WERI-Rb-1 (cell line): ENCODE results near the gene IFT27.
"Not testable (repeated sequence)": the region's sequence is repeated elsewhere in the genome, so short reads cannot be mapped to it uniquely, and the experiment has no call there.

Experiments used
- DNase-seq: peaks from one replicate; pipeline ENCODE4 v3.0.0-alpha.2; 2020
- H3K27ac ChIP-seq: fragments of 250-450 bp; sonication (Bioruptor Pico); 2 replicates; pipeline ENCODE4 v1.5.1; 2020; ENCODE audit warnings: mild to moderate bottlenecking, moderate library complexity
- H3K27me3 ChIP-seq: fragments of 250-450 bp; sonication (Bioruptor Pico); 2 replicates; pipeline ENCODE4 v1.5.1; 2021; ENCODE audit warnings: mild to moderate bottlenecking, low read depth, moderate library complexity; ENCODE audit not compliant: insufficient read depth, severe bottlenecking
- H3K36me3 ChIP-seq: fragments of 250-450 bp; sonication (Bioruptor Pico); 2 replicates; pipeline ENCODE4 v1.5.1; 2020; ENCODE audit warnings: mild to moderate bottlenecking, moderate library complexity
- H3K4me3 ChIP-seq: 2 replicates; pipeline ENCODE4 v1.5.1; 2011; ENCODE audit warnings: low read depth, mild to moderate bottlenecking, control low read depth, low read length
- H3K9me3 ChIP-seq: fragments of 250-450 bp; sonication (Bioruptor Pico); 2 replicates; pipeline ENCODE4 v1.5.1; 2021; ENCODE audit warnings: mild to moderate bottlenecking, moderate library complexity; ENCODE audit not compliant: severe bottlenecking
- CTCF ChIP-seq: IDR thresholded peaks from 2 replicates; pipeline ENCODE4 v1.5.1; 2011; ENCODE audit warnings: low read depth, mild to moderate bottlenecking, control low read depth, inconsistent platforms, low read length

IFT27 gene

DNA sequence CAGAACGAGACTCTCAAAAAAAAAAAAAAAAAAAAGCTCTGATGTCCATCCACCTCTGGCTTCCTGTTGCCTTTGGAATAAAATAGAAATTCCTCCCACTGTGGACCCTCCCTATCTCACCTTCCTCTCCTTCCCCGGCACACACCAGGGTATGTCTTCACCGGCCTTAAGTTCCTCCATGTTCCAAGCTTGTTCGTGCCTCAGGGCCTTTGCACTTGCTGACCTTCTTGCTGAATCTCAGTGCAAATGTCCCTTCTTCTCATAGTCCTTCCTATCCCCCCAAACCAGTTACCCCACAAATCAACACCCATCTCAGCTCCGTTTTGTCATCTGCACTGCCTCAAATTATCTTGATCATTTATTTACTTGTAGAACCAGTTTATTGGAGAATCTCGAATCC is 20.6 kb downstream of the IFT27 start:
- peaks cover 56% of the 10 kb centered on the region for H3K27me3 ChIP-seq
- H3K4me3 ChIP-seq: no peak overlapping the region
- no peak for TF ChIP-seq CTCF
- no peak for DNase-seq
- H3K9me3 ChIP-seq: no peaks in the 10 kb centered on the region
- H3K36me3 ChIP-seq: no peaks in the 10 kb centered on the region
- no peak overlapping the region for H3K27ac ChIP-seq

DNA sequence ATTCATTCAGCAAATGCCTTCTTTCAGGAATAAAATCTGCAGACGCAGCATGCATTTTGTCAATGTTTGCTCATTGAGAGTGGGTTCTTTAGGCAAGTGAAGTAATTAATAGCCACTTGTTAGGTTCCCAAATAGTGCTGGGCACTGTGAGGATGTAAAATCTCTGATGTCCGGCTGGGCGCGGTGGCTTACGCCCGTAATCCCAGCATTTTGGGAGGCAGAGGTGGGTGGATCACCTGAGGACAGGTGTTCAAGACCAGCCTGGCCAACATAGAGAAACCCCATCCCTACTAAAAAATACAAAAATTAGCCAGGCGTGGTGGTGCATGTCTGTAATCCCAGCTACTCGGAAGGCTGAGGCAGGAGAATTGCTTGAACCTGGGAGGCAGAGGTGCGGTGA is 21.0 kb downstream of the IFT27 start:
- not testable (repeated sequence) for H3K9me3 ChIP-seq, H3K27ac ChIP-seq, DNase-seq, H3K36me3 ChIP-seq, H3K4me3 ChIP-seq
- H3K27me3 ChIP-seq: peaks cover 56% of the 10 kb centered on the region

DNA sequence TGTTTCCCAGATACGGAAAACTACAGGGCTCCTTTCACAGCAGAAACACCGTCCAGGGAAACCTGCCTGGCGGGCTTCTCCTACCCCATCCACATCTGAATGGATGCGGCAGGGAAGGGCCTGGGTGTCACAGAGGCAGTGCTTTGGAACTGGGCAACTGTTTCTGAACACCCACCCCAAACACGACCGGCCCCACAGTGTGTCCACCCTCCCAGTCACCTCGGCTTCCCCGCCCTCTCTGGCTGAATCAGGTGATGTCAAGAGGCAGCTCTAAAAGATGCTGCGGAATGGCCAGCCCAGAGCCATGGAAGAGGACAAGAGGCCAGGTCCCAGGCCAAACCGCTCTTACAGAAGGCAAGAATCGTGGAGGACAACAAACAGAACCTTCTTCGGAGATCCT is 22.0 kb downstream of the IFT27 start:
- peaks cover 56% of the 10 kb centered on the region for H3K27me3 ChIP-seq
- H3K9me3 ChIP-seq: no peaks in the 10 kb centered on the region
- no peak overlapping the region for H3K27ac ChIP-seq
- no peaks in the 10 kb centered on the region for H3K36me3 ChIP-seq
- no peak for DNase-seq
- TF ChIP-seq CTCF: no peak
- H3K4me3 ChIP-seq: no peak overlapping the region

DNA sequence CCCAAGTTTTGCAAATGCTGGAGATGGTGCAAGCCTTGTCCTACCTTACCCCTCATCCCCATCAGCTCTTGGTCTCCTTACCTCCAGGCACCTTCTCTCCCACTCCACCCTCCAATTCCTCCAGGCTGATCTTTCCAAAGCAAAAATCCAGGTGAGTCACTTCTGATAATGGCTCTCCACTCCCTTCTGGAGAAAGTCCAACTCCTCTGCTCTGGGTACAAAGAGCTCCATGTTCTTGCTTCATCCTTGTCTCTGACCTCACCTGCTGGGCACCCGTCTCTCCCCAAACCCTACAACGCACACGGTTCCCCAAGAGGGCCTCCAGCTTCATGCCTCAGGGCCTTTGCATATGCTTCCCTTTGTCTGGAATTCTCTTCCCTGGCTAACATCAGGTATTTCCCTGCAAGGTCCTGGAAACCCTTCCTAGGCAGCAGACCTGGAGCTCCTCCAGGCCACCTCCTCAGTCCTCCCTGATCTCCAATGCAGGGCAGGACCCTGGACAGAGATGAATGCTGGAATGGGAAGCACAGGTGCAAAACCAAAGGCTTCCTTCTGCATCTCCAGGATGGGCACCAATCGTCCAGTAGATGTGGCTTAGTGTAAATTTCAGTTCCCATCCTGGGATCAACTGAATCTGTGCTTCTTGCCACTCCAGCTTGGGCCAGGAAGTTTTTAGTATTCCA is 22.7 kb downstream of the IFT27 start:
- Histone ChIP-seq H3K27ac (no peak overlapping the region), H3K4me3 (no peak overlapping the region), H3K36me3 (no peaks in the 10 kb centered on the region), H3K9me3 (no peaks in the 10 kb centered on the region), H3K27me3 (peaks cover 56% of the 10 kb centered on the region)
- DNase-seq: no peak
- TF ChIP-seq CTCF: no peak

DNA sequence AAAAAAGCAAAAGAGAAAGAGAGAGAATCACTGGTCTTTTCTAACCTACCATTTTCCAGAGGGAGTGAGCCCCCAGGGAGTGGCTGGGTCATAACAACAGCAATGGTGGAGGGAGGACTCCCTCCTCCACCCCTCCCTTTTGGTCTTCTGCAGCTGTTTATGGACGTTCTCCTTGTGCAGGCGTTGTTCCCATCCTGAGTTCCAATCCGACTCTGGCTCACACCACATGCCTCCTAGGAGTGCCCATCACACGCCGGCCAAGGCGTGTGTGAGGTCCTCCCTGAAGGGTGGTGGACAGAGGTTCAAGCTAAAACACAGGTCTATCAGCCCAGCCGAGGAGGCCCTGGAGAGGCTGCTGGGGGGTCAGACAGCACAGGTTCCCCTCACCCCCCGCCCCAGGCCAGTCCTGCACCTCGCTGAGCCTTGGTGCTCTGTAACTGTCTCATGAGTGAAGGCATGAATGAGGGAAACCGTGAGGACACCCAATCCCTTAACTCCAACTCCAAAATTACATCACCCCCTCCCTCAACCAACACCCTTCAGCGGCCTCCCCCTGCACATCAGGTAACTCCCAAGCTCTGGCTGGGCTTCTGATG is 29.4 kb downstream of the IFT27 start:
- no peaks in the 10 kb centered on the region for H3K9me3 ChIP-seq
- H3K27ac ChIP-seq: no peak overlapping the region
- TF ChIP-seq CTCF: no peak
- no peak overlapping the region for H3K4me3 ChIP-seq
- no peaks in the 10 kb centered on the region for H3K36me3 ChIP-seq
- DNase-seq: no peak
- peaks cover 17% of the 10 kb centered on the region for H3K27me3 ChIP-seq

DNA sequence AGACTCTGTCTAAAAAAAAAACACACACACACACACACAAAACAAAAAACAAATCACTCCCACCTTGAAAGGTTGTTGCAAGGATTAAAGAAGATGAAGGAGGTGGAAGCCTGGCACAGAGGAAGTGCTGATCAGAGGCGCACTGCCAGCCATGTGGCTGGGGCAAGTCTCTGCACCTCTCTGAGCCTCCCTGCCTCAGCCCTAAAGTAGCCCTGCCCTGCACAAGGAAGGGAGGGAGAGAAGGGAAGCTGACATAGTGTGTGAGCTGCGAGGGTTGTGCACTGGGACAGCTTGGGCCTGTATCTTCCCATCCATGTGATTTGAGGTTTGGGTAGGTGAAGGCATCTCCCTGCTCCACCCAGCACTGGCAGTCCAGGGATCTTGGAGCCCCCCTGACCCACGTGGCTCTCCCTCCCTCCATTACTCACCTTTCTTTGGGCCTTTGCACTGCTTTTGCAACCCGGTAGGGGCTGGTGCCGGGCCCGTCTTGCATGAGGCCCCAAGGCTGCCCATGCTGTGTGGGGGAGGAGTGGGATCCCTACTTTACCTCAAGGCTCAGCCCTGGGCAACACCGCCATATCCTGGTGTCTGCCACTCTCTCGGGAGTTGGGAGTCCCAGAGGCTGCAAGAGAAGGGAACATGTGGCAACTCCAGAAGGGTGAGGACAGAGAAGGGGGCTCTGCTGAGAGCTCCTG is 30.5 kb downstream of the IFT27 start:
- Histone ChIP-seq H3K27ac (no peak overlapping the region), H3K9me3 (no peaks in the 10 kb centered on the region), H3K36me3 (no peaks in the 10 kb centered on the region), H3K27me3 (peaks cover 27% of the 10 kb centered on the region), H3K4me3 (no peak overlapping the region)
- no peak for TF ChIP-seq CTCF
- no peak for DNase-seq
